Omental fat pad (tissue), 4 donors: Measurements from ENCODE around the gene SLC25A26. TPM values are rescaled to one million over a fixed set of nuclear protein-coding genes. Genes with fewer than 3 reads are reported as not detected.
A peak's percentile ranks its signal among the peaks of the same experiment; 100 is the strongest.

Source experiments
- ATAC-seq: fragments of 150-250 bp; one replicate; pipeline ENCODE4 v1.9.1; 2016; ENCODE audit warnings: mild to moderate bottlenecking, moderate library complexity; ENCODE audit not compliant: low FRiP score
- DNase-seq: peaks from one replicate; pipeline ENCODE4 v3.0.0-alpha.2; 2019; ENCODE audit warnings: low spot score
- total RNA-seq, 4 donors: library from RNA; depleted of rRNA; stranded (reverse); fragments of >200 nt; gene quantifications; one replicate each; pipeline ENCODE4 v1.1.0, GENCODE V29; 2016
- TF ChIP-seq, protein P1 (sequence below), 3 donors: fragments of 450-650 bp; IDR thresholded peaks; one replicate each; pipeline ENCODE4 v1.5.1; 2016 to 2017; ENCODE audit warnings: antibody characterized with exemption in 3 of 3, mild to moderate bottlenecking in 3 of 3, moderate library complexity in 2 of 3

SLC25A26 gene
- total RNA-seq, 4 donors from 2014 or later: 19.2 to 26.4 (median 23.0) TPM

DNA sequence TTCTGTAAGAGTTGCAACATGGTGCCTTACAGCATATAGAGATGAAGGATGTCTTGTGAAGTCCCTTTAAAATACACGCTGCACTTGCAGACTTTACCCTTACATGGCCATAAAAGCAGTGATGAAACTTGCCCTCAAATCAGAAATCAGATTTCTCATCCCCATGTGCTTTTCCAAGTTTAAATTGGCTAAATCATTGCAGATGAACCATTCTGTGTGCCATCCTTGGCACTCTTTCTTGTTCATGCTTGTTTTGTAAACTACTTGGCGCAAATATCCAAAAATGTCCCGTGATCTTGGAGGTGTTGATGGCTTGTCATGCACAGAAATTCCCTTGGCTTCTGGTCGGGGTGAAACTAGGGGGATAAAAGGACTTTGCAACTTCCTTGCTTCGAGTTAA lies 144.3 kb downstream of the SLC25A26 start:
- DNase-seq (no peak), ATAC-seq (no peak)
- TF ChIP-seq, protein P1, sequence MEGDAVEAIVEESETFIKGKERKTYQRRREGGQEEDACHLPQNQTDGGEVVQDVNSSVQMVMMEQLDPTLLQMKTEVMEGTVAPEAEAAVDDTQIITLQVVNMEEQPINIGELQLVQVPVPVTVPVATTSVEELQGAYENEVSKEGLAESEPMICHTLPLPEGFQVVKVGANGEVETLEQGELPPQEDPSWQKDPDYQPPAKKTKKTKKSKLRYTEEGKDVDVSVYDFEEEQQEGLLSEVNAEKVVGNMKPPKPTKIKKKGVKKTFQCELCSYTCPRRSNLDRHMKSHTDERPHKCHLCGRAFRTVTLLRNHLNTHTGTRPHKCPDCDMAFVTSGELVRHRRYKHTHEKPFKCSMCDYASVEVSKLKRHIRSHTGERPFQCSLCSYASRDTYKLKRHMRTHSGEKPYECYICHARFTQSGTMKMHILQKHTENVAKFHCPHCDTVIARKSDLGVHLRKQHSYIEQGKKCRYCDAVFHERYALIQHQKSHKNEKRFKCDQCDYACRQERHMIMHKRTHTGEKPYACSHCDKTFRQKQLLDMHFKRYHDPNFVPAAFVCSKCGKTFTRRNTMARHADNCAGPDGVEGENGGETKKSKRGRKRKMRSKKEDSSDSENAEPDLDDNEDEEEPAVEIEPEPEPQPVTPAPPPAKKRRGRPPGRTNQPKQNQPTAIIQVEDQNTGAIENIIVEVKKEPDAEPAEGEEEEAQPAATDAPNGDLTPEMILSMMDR (IDR thresholded peaks at IDR 0.05): no peak

- no peak for DNase-seq
- ATAC-seq: no peak
- TF ChIP-seq, protein P1 (IDR thresholded peaks at IDR 0.05): no peak
Measured at GRCh38 chr3:66366747-66367146, 145.9 kb downstream of the SLC25A26 start.

DNA sequence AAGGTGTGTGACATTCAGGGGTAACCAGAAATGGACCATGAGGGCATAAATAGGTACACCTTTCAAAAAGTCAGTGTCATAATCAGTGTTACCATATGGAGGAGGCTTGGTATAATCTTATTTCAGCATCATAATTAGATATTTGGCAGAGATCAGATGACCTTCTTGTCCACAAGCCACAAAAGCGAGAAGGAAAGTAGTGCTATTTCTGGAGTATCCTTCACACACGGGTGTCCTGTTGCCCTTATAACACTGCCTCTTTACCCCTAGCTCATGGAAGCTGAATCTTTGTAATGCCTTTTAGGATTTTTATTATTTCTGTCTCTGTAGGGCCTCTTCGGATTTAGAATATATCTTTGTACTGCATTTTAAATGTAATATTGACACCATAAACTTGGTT lies 147.2 kb downstream of the SLC25A26 start:
- TF ChIP-seq, protein P1 (IDR thresholded peaks at IDR 0.05): no peak
- ATAC-seq (no peak), DNase-seq (no peak)

- DNase-seq (no peak), ATAC-seq (no peak)
- TF ChIP-seq, protein P1 (IDR thresholded peaks at IDR 0.05): no peak
Measured at GRCh38 chr3:66370179-66370578, 149.4 kb downstream of the SLC25A26 start.

GRCh38 chr3:66371432-66371831 lies 150.6 kb downstream of the SLC25A26 start:
- DNase-seq (no peak), ATAC-seq (no peak)
- TF ChIP-seq, protein P1 (IDR thresholded peaks at IDR 0.05): no peak

DNA sequence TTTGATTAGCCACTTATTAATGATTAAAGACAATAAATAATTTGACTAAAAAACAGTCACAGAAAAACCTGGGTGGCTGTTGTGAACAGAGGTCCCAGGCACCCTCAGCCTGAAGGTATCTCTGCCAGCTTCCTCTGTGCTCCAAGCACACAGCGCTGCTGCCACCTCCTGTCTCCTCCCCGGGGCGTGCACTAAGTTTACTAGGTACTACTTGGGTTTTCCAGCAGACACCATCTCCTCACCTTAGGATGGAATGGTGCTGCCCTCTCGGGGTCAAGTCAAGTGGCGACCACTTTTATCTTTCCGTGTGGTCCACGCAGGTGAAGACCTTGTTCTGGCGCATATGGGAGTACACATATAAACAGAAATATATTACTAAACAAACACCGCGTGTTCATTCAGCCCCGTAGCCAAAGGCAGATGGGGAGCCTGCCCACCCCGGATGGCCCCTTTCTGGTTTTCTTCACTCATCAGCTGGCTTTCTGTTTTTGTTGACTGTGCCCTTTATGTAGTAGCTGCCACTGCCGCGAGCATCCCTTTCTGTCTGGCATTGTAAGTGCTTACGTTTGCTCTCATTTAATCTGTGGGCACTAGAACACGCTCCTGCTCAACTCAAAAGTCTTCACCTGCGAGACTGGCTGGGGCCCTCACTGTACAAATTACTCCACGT lies 152.0 kb downstream of the SLC25A26 start:
- no peak for ATAC-seq
- TF ChIP-seq, protein P1 (IDR thresholded peaks at IDR 0.05): no peak

GRCh38 chr3:66376568-66376967 lies 155.8 kb downstream of the SLC25A26 start:
- TF ChIP-seq, protein P1 (IDR thresholded peaks at IDR 0.05): no peak
- ATAC-seq (peak; percentile 82), DNase-seq (peak; percentile 66)

More for the DNA sequence above, 152.0 kb downstream of the SLC25A26 start:
- DNase-seq: no peak
